ENCODE results near the gene CAP2.

DNA sequence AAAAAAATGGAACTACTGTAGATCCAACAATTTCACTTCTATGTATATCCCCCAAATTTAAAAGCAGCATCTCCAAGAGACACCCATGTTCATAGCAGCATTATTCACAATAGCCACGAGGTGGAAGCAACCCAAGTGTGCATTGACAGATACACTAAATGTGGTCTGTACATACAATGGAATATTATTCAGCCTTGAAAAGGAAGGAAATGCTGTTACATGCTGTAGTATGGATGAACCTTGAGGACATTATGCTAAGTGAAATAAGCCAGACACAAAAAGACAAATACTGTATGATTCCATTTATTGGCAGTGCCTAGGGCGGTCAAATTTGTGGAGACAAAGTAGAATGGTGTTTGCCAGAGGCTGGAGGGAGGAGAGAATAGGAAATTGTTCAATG, 34.2 kb downstream of the CAP2 start:
- TF ChIP-seq POLR2AphosphoS5 (IDR thresholded peaks at IDR 0.05; ENCODE audit: borderline replicate concordance, low read depth, low read length) (no peak), EZH2 (IDR thresholded peaks at IDR 0.05) (no peak)

Measured in SK-N-MC (cell line).